Liver (tissue), 9 donors: ENCODE measurements around the gene TFAP2A. TPM values are rescaled to one million over a fixed set of nuclear protein-coding genes. Genes with fewer than 3 reads are reported as not detected.

Experiments
- DNase-seq: peaks from one replicate; pipeline ENCODE4 v3.0.0-alpha.2; 2017; ENCODE audit warnings: low spot score
- H3K27ac ChIP-seq, 2 donors: one replicate each; pipeline ENCODE4 v1.7.0; 2013; ENCODE audit warnings: inconsistent platforms in 2 of 2, low read length in 2 of 2, control low read depth in 1 of 2, low read depth in 1 of 2, mild to moderate bottlenecking in 1 of 2
- H3K27me3 ChIP-seq, 4 donors: one replicate each; pipeline versions ENCODE4 v1.6.1 to v1.7.0; 2013; ENCODE audit warnings: low read length in 3 of 4, inconsistent platforms in 1 of 4, mild to moderate bottlenecking in 1 of 4, moderate library complexity in 1 of 4; ENCODE audit not compliant: control insufficient read depth in 4 of 4, insufficient read depth in 4 of 4
- H3K36me3 ChIP-seq, 4 donors: one replicate each; pipeline versions ENCODE4 v1.6.1 to v1.7.0; 2013; ENCODE audit warnings: low read length in 3 of 4, mild to moderate bottlenecking in 3 of 4, low read depth in 1 of 4, moderate library complexity in 1 of 4; ENCODE audit not compliant: control insufficient read depth in 4 of 4, insufficient read depth in 3 of 4
- H3K4me1 ChIP-seq, 4 donors: one replicate each; pipeline versions ENCODE4 v1.6.1 to v1.7.0; 2013; ENCODE audit warnings: low read length in 3 of 4, mild to moderate bottlenecking in 3 of 4, moderate library complexity in 1 of 4; ENCODE audit not compliant: control insufficient read depth in 4 of 4, insufficient read depth in 4 of 4
- H3K4me3 ChIP-seq, 3 donors: one replicate each; pipeline versions ENCODE4 v1.6.1 to v1.7.0; 2013; ENCODE audit warnings: low read length in 3 of 3, control low read depth in 1 of 3, low read depth in 1 of 3, mild to moderate bottlenecking in 1 of 3
- H3K9ac ChIP-seq, 2 donors: one replicate each; pipeline ENCODE4 v1.7.0; 2013; ENCODE audit warnings: low read length in 2 of 2, mild to moderate bottlenecking in 2 of 2, moderate library complexity in 2 of 2, control low read depth in 1 of 2, low read depth in 1 of 2
- H3K9me3 ChIP-seq, 4 donors: one replicate each; pipeline versions ENCODE4 v1.6.1 to v1.7.0; 2013; ENCODE audit warnings: low read length in 3 of 4; ENCODE audit not compliant: control insufficient read depth in 4 of 4
- CTCF ChIP-seq: fragments of 150-350 bp; IDR thresholded peaks from 2 replicates; pipeline ENCODE4 v1.5.1; 2017; ENCODE audit warnings: improper control_type of control experiment, low read depth, low read length; ENCODE audit not compliant: missing input control
- EGR1 ChIP-seq, 2 donors: IDR thresholded peaks; 2 replicates each; pipeline ENCODE4 v1.6.1; 2016 to 2018; ENCODE audit warnings: antibody characterized with exemption in 2 of 2, low read depth in 2 of 2
- FOXA1 ChIP-seq: IDR thresholded peaks from 2 replicates; pipeline ENCODE4 v1.6.1; 2016; ENCODE audit warnings: antibody characterized with exemption
- FOXA2 ChIP-seq: IDR thresholded peaks from 2 replicates; pipeline ENCODE4 v1.6.1; 2016; ENCODE audit warnings: antibody characterized with exemption
- GABPA ChIP-seq, 2 donors: IDR thresholded peaks in 1 of 2; conservative IDR thresholded peaks in 1 of 2; 2 replicates each; pipeline ENCODE4 v1.6.1; 2016; ENCODE audit warnings: antibody characterized with exemption in 2 of 2, mild to moderate bottlenecking in 1 of 2, moderate library complexity in 1 of 2
- HNF4A ChIP-seq, 2 donors: conservative IDR thresholded peaks; 2 replicates each; pipeline ENCODE4 v1.6.1; 2016; ENCODE audit warnings: antibody characterized with exemption in 2 of 2, mild to moderate bottlenecking in 2 of 2
- HNF4G ChIP-seq: IDR thresholded peaks from 2 replicates; pipeline ENCODE4 v1.6.1; 2016; ENCODE audit warnings: antibody characterized with exemption
- JUND ChIP-seq, 2 donors: IDR thresholded peaks; 2 replicates each; pipeline ENCODE4 v1.6.1; 2016; ENCODE audit warnings: antibody characterized with exemption in 2 of 2
- NR2F2 ChIP-seq: IDR thresholded peaks from 2 replicates; pipeline ENCODE4 v1.6.1; 2016; ENCODE audit warnings: antibody characterized with exemption
- RAD21 ChIP-seq, 2 donors: IDR thresholded peaks; 2 replicates each; pipeline ENCODE4 v1.6.1; 2016; ENCODE audit warnings: antibody characterized with exemption in 2 of 2, mild to moderate bottlenecking in 2 of 2
- RXRA ChIP-seq, 2 donors: IDR thresholded peaks; 2 replicates each; pipeline ENCODE4 v1.6.1; 2017 to 2018; ENCODE audit warnings: antibody characterized with exemption in 2 of 2, mild to moderate bottlenecking in 1 of 2
- SP1 ChIP-seq: IDR thresholded peaks from 2 replicates; pipeline ENCODE4 v1.6.1; 2018; ENCODE audit warnings: antibody characterized with exemption, mild to moderate bottlenecking
- TAF1 ChIP-seq: conservative IDR thresholded peaks from 2 replicates; pipeline ENCODE4 v1.6.1; 2016; ENCODE audit warnings: antibody characterized with exemption, mild to moderate bottlenecking
- WGBS: extraction: QIAGEN DNeasy Blood & Tissue Kit; methylation state at CpG from one replicate; pipeline ENCODE4 v1.1.7; 2013; 5-methylcytosine and 5-hydroxymethylcytosine counted together
- polyA plus RNA-seq, 2 donors: library from polyadenylated mRNA; stranded (reverse) in 1 of 2; unstranded in 1 of 2; fragments of 200-250 nt in 1 of 2; fragments of >200 nt in 1 of 2; fragmentation: Nextera tagmentation in 1 of 2; extraction: Ambion mirVana in 1 of 2; gene quantifications; one replicate each; pipeline versions ENCODE4 v1.2.1 to v1.2.3, GENCODE V29; 2013 to 2015
- total RNA-seq, 2 donors: library from RNA; depleted of rRNA; stranded (reverse); fragments of >200 nt; gene quantifications; one replicate each; pipeline ENCODE4 v1.2.3, GENCODE V29; 2014
- TF ChIP-seq, protein P1 (sequence below): IDR thresholded peaks from 2 replicates; pipeline ENCODE4 v1.6.1; 2016; ENCODE audit warnings: antibody characterized with exemption
- TF ChIP-seq, protein P2 (sequence below): IDR thresholded peaks from 2 replicates; pipeline ENCODE4 v1.6.1; 2016; ENCODE audit warnings: antibody characterized with exemption, mild to moderate bottlenecking
- TF ChIP-seq, protein P3 (sequence below): IDR thresholded peaks from 2 replicates; pipeline ENCODE4 v1.6.1; 2016; ENCODE audit warnings: antibody characterized with exemption
- TF ChIP-seq, protein P4 (sequence below): IDR thresholded peaks from 2 replicates; pipeline ENCODE4 v1.6.1; 2016; ENCODE audit warnings: antibody characterized with exemption
- donor health status: healthy.
- donor health status: healthy.
- donor health status: healthy.
- donor health status: healthy.
- donor health status: healthy.

The TFAP2A gene
- total and polyA plus RNA-seq, 4 donors = 0.03 to 0.08 TPM; not detected in 2

GRCh38 chr6:10420546-10421157 lies 5.8 kb upstream of the TFAP2A start:
- 6% methylated on average over 21 of the region's 21 CpGs for WGBS
- H3K9me3 ChIP-seq = peaks cover 0 to 9% (median 2%) of the 10 kb centered on the region in 4 donors
- H3K27ac ChIP-seq = no peak overlapping the region
- H3K27me3 ChIP-seq = peaks cover 15 to 53% (median 25%) of the 10 kb centered on the region in 4 donors
- no peaks in the 10 kb centered on the region for H3K36me3 ChIP-seq
- no peak for DNase-seq
- no peak overlapping the region for H3K9ac ChIP-seq
- TF ChIP-seq FOXA1 (no peak), HNF4G (no peak), HNF4A (conservative IDR thresholded peaks at IDR 0.05) (no peak), TAF1 (no peak), EGR1 (IDR thresholded peaks at IDR 0.05; ENCODE audit: low read depth in 2 of 2) (no peak), RXRA (IDR thresholded peaks at IDR 0.05) (no peak)
- TF ChIP-seq, protein P1, sequence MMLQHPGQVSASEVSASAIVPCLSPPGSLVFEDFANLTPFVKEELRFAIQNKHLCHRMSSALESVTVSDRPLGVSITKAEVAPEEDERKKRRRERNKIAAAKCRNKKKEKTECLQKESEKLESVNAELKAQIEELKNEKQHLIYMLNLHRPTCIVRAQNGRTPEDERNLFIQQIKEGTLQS = no peak
- TF ChIP-seq, protein P2, sequence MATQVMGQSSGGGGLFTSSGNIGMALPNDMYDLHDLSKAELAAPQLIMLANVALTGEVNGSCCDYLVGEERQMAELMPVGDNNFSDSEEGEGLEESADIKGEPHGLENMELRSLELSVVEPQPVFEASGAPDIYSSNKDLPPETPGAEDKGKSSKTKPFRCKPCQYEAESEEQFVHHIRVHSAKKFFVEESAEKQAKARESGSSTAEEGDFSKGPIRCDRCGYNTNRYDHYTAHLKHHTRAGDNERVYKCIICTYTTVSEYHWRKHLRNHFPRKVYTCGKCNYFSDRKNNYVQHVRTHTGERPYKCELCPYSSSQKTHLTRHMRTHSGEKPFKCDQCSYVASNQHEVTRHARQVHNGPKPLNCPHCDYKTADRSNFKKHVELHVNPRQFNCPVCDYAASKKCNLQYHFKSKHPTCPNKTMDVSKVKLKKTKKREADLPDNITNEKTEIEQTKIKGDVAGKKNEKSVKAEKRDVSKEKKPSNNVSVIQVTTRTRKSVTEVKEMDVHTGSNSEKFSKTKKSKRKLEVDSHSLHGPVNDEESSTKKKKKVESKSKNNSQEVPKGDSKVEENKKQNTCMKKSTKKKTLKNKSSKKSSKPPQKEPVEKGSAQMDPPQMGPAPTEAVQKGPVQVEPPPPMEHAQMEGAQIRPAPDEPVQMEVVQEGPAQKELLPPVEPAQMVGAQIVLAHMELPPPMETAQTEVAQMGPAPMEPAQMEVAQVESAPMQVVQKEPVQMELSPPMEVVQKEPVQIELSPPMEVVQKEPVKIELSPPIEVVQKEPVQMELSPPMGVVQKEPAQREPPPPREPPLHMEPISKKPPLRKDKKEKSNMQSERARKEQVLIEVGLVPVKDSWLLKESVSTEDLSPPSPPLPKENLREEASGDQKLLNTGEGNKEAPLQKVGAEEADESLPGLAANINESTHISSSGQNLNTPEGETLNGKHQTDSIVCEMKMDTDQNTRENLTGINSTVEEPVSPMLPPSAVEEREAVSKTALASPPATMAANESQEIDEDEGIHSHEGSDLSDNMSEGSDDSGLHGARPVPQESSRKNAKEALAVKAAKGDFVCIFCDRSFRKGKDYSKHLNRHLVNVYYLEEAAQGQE = no peak
- H3K4me3 ChIP-seq = no peak overlapping the region
- peaks cover 7 to 20% (median 9%) of the 10 kb centered on the region in 4 donors for H3K4me1 ChIP-seq

- DNase-seq = no peak
- no peak for TF ChIP-seq RAD21 (IDR thresholded peaks at IDR 0.05)
- TF ChIP-seq FOXA2 = no peak
- TF ChIP-seq NR2F2 = no peak
- TF ChIP-seq EGR1 (IDR thresholded peaks at IDR 0.05; ENCODE audit: low read depth in 2 of 2) = no peak
- no peak for TF ChIP-seq HNF4A (conservative IDR thresholded peaks at IDR 0.05)
- TF ChIP-seq SP1 = no peak
- TF ChIP-seq RXRA (IDR thresholded peaks at IDR 0.05) = no peak
- TF ChIP-seq GABPA (IDR thresholded peaks at IDR 0.05 in 1 of 2, conservative IDR thresholded peaks at IDR 0.05 in 1 of 2) = no peak
- TF ChIP-seq, protein P1 = no peak
- TF ChIP-seq JUND (IDR thresholded peaks at IDR 0.05) = no peak
- TF ChIP-seq FOXA1 = no peak
- TF ChIP-seq, protein P3, sequence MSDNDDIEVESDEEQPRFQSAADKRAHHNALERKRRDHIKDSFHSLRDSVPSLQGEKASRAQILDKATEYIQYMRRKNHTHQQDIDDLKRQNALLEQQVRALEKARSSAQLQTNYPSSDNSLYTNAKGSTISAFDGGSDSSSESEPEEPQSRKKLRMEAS = no peak
- no peak for TF ChIP-seq CTCF
- no peak for TF ChIP-seq HNF4G
- TF ChIP-seq, protein P4, sequence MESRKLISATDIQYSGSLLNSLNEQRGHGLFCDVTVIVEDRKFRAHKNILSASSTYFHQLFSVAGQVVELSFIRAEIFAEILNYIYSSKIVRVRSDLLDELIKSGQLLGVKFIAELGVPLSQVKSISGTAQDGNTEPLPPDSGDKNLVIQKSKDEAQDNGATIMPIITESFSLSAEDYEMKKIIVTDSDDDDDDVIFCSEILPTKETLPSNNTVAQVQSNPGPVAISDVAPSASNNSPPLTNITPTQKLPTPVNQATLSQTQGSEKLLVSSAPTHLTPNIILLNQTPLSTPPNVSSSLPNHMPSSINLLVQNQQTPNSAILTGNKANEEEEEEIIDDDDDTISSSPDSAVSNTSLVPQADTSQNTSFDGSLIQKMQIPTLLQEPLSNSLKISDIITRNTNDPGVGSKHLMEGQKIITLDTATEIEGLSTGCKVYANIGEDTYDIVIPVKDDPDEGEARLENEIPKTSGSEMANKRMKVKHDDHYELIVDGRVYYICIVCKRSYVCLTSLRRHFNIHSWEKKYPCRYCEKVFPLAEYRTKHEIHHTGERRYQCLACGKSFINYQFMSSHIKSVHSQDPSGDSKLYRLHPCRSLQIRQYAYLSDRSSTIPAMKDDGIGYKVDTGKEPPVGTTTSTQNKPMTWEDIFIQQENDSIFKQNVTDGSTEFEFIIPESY = no peak
- TF ChIP-seq, protein P2 = no peak
- Histone ChIP-seq H3K9me3 (peaks cover 0 to 13% (median 2%) of the 10 kb centered on the region in 4 donors), H3K9ac (no peak overlapping the region), H3K36me3 (no peaks in the 10 kb centered on the region), H3K4me1 (peaks cover 10 to 18% (median 14%) of the 10 kb centered on the region in 4 donors), H3K27ac (no peak overlapping the region), H3K4me3 (no peak overlapping the region), H3K27me3 (peaks cover 16 to 49% (median 28%) of the 10 kb centered on the region in 4 donors)
- 3% methylated on average over 31 of the region's 31 CpGs for WGBS
Measured at GRCh38 chr6:10419749-10420545, 5.1 kb upstream of the TFAP2A start.
